Ishikawa (cell line): ENCODE results near the gene PKMYT1.

Experiments
- CEBPB ChIP-seq: IDR thresholded peaks from 2 replicates; pipeline ENCODE4 v1.6.1; 2012
- EP300 ChIP-seq: IDR thresholded peaks from 2 replicates; pipeline ENCODE4 v1.6.1; 2012; ENCODE audit warnings: borderline replicate concordance
- TAF1 ChIP-seq: IDR thresholded peaks from 2 replicates; pipeline ENCODE4 v1.6.1; 2012; ENCODE audit warnings: low read depth, mild to moderate bottlenecking
- YY1 ChIP-seq: IDR thresholded peaks from 2 replicates; pipeline ENCODE4 v1.6.1; 2012; ENCODE audit warnings: low read depth
- ZBTB7A ChIP-seq: IDR thresholded peaks from 2 replicates; pipeline ENCODE4 v1.6.1; 2012; ENCODE audit warnings: low read depth
- TF ChIP-seq, protein P1 (sequence below): IDR thresholded peaks from 2 replicates; pipeline ENCODE4 v1.6.1; 2012; ENCODE audit warnings: low read depth, mild to moderate bottlenecking

- TF ChIP-seq, protein P1, sequence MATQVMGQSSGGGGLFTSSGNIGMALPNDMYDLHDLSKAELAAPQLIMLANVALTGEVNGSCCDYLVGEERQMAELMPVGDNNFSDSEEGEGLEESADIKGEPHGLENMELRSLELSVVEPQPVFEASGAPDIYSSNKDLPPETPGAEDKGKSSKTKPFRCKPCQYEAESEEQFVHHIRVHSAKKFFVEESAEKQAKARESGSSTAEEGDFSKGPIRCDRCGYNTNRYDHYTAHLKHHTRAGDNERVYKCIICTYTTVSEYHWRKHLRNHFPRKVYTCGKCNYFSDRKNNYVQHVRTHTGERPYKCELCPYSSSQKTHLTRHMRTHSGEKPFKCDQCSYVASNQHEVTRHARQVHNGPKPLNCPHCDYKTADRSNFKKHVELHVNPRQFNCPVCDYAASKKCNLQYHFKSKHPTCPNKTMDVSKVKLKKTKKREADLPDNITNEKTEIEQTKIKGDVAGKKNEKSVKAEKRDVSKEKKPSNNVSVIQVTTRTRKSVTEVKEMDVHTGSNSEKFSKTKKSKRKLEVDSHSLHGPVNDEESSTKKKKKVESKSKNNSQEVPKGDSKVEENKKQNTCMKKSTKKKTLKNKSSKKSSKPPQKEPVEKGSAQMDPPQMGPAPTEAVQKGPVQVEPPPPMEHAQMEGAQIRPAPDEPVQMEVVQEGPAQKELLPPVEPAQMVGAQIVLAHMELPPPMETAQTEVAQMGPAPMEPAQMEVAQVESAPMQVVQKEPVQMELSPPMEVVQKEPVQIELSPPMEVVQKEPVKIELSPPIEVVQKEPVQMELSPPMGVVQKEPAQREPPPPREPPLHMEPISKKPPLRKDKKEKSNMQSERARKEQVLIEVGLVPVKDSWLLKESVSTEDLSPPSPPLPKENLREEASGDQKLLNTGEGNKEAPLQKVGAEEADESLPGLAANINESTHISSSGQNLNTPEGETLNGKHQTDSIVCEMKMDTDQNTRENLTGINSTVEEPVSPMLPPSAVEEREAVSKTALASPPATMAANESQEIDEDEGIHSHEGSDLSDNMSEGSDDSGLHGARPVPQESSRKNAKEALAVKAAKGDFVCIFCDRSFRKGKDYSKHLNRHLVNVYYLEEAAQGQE = no peak
- no peak for TF ChIP-seq YY1
- no peak for TF ChIP-seq TAF1
- no peak for TF ChIP-seq CEBPB
- TF ChIP-seq EP300 = no peak; the same call in 1 of the 2 replicates
- TF ChIP-seq ZBTB7A = peak; percentile 73
These were observed 7.6 kb upstream of the PKMYT1 start for GRCh38 chr16:2987833-2988232.
